Large intestine (tissue), 3 donors: Measurements from ENCODE around the gene ARMH1. TPM values are rescaled to one million over a fixed set of nuclear protein-coding genes. Genes with fewer than 3 reads are reported as not detected.

ENCODE experiments used
- DNase-seq, 2 donors: peaks; one replicate each; pipeline versions ENCODE4 v3.0.0 to v3.0.0-alpha.2; 2013
- H3K27ac ChIP-seq: one replicate; pipeline ENCODE4 v1.5.1; 2013; ENCODE audit warnings: low read length
- H3K27me3 ChIP-seq: 2 replicates; pipeline ENCODE4 v1.6.1; 2013; ENCODE audit warnings: low read length; ENCODE audit not compliant: control insufficient read depth, insufficient read depth
- H3K36me3 ChIP-seq: 2 replicates; pipeline ENCODE4 v1.6.1; 2013; ENCODE audit warnings: low read length; ENCODE audit not compliant: control insufficient read depth, insufficient read depth
- H3K4me1 ChIP-seq: one replicate; pipeline ENCODE4 v1.6.1; 2013; ENCODE audit warnings: low read length; ENCODE audit not compliant: control insufficient read depth, insufficient read depth
- H3K4me3 ChIP-seq: one replicate; pipeline ENCODE4 v1.5.1; 2013; ENCODE audit warnings: low read length
- H3K9me3 ChIP-seq: one replicate; pipeline ENCODE4 v1.6.1; 2013; ENCODE audit warnings: mild to moderate bottlenecking, low read depth, low read length, moderate library complexity; ENCODE audit not compliant: control insufficient read depth
- WGBS: methylation state at CpG from one replicate; pipeline ENCODE4 v1.1.5; 2013; ENCODE audit warnings: low lambda C conversion rate; ENCODE audit not compliant: insufficient coverage; 5-methylcytosine and 5-hydroxymethylcytosine counted together
- polyA plus RNA-seq: library from polyadenylated mRNA; unstranded; fragments of 120-200 nt; gene quantifications from one replicate; pipeline ENCODE4 v1.2.1, GENCODE V29; 2013

Gene ARMH1
- polyA plus RNA-seq, 1 donor: 2.8 TPM

DNA sequence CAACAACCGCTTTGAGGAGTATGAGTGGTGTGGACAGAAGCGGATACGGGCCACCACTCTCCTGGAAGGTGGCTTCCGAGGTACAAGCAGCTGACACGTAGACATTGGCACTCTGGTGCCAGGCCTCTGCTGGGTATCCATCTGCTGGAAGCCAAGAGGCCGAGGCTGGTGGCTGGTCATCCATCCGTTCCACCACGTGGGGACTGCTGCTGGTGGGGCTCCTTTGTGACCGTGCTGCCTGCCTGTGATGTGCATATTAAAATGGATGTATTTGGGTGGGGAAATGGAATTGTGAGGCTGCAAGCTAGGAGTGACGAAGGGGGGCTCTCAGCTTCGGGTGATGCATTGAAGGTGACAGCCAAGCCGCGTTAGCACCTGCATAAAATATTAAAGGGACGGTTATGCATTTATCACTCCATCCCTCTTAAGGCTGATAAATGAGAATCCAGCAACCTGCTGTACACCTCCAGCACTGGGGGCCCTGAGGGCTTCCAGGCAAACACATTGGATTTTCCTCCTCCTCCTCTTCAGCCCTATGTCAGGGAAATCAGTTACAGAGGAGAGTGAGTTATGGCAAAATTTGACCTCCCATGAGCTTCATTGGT is 38.3 kb upstream of the ARMH1 start:
- Histone ChIP-seq H3K27me3 (no peaks in the 10 kb centered on the region), H3K27ac (no peak overlapping the region), H3K36me3 (peaks cover 78% of the 10 kb centered on the region)

DNA sequence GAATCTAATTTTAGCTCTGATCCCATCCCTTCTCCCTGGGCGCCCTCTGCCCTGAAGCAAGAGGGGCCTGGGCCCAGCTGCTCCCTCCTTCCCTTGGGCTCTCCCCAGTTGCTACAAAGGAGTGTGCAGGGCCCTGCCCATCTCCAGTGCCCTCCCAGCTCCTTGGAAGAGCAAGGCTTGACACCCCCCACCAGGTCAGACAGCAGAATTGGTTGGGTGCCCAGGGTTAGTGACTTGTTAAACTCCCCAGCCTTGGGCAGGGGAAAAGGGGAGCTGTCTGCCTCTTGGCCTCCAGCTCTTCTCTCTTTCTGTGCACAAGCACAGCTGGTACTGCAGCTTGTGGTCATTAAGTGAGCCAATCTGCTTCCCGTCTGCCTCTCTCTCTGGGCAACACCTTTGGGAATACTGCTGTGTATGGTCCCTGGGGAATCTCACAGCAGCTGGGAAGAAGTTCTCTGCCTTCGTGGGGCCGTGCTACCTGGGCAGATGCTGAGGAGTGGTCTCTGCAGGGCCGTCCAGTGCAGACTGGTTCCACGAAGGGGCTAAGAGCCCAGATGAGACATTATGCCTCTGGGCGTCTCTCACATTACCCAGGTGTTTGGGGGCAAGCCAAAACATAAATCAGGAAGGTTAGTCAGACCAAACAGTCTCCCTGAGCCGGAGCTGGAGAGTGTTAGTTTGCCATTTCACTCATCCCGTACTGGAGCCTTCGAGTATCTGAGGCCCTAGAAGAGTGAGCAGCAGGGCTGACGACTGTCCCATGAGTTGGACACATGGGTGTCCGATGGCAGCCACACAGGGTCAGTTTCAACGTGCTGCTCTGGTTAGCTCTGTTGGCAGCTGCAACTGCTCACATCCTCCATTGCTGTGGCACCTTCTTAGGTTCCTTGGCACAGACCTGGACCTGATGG is 37.6 kb upstream of the ARMH1 start:
- no peak for DNase-seq
- Histone ChIP-seq H3K9me3 (no peaks in the 10 kb centered on the region), H3K36me3 (peaks cover 86% of the 10 kb centered on the region), H3K4me1 (peaks cover 20% of the 10 kb centered on the region), H3K27ac (no peak overlapping the region), H3K4me3 (no peak overlapping the region), H3K27me3 (no peaks in the 10 kb centered on the region)
- WGBS: no CpG with 5 or more reads among the region's 13 CpGs

More for the DNA sequence above, 38.3 kb upstream of the ARMH1 start:
- no peak overlapping the region for H3K4me3 ChIP-seq
- no peaks in the 10 kb centered on the region for H3K9me3 ChIP-seq
- peaks cover 20% of the 10 kb centered on the region for H3K4me1 ChIP-seq
- no peak for DNase-seq
- no CpG with 5 or more reads among the region's 14 CpGs for WGBS

DNA sequence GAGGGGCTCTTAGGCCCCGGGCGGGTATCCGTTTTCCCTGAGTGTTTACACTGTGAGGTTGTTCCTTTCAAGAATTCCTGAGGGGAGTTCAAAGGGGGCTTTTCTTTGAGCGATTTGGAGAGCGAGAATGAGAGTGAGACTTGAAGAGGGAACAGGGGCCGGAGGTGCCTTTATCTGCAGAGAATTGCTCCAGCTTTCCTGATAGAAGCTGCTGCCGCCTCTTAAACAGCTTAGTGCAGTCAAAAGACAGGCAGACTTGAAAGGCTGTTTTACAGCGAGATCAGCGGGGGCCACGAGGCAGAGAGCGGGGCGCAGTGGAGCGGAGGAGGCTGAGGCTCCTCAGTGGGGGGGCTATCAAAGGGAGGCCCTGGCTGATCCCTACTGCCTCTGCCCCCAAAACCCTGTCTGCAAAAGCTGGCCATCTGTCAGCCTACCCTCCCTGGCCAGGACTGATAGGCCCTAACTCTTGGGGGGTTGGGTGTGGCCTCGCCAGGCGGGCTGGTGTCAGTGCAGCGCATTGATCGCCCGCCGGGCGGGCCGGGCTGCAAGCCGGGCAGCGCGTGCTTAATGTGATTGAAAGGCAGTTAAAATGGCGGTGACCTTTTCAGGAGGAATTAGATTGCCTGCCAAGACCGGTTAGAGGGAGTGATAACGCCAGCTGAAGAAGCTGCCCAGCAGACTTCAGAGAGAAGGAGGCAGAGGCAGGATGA is 36.7 kb upstream of the ARMH1 start:
- WGBS: 52% methylated on average over 2 of the region's 27 CpGs
- no peak overlapping the region for H3K4me3 ChIP-seq
- H3K4me1 ChIP-seq: peaks cover 15% of the 10 kb centered on the region
- no peaks in the 10 kb centered on the region for H3K9me3 ChIP-seq
- no peak overlapping the region for H3K27ac ChIP-seq
- DNase-seq: no peak
- no peaks in the 10 kb centered on the region for H3K27me3 ChIP-seq
- peaks cover 95% of the 10 kb centered on the region for H3K36me3 ChIP-seq

DNA sequence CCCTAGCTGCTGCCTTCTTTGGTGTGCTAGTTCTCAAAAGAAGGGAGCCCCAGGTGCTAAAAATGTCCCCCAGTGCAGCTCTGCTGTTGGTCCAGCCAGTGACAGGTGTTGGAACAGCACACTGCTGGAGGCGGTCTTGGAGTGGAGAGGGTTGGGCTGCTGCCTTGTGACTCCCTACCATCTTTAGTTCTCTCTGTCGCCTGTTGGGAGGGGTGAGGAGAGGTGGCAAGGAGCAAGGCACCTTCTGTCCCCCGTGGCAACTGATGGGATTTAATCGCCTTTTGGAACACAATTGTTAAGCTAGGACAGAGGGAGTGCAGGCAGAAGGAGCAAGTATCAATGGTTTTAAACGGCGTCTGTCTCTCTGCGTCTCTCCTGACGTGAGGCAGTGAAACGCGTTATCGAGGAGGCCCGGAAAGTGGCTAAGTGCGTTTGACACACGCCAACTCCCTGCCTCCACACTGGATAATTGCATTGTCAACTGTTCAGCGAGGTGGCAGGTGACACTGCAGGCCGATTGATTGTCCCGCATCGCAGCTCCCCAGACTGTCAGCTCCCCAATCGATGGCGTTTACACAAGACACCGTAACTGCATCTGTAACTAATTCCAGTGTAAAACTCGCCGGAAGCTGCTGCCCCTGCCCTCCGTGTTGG is 34.2 kb upstream of the ARMH1 start:
- H3K4me1 ChIP-seq: no peaks in the 10 kb centered on the region

DNA sequence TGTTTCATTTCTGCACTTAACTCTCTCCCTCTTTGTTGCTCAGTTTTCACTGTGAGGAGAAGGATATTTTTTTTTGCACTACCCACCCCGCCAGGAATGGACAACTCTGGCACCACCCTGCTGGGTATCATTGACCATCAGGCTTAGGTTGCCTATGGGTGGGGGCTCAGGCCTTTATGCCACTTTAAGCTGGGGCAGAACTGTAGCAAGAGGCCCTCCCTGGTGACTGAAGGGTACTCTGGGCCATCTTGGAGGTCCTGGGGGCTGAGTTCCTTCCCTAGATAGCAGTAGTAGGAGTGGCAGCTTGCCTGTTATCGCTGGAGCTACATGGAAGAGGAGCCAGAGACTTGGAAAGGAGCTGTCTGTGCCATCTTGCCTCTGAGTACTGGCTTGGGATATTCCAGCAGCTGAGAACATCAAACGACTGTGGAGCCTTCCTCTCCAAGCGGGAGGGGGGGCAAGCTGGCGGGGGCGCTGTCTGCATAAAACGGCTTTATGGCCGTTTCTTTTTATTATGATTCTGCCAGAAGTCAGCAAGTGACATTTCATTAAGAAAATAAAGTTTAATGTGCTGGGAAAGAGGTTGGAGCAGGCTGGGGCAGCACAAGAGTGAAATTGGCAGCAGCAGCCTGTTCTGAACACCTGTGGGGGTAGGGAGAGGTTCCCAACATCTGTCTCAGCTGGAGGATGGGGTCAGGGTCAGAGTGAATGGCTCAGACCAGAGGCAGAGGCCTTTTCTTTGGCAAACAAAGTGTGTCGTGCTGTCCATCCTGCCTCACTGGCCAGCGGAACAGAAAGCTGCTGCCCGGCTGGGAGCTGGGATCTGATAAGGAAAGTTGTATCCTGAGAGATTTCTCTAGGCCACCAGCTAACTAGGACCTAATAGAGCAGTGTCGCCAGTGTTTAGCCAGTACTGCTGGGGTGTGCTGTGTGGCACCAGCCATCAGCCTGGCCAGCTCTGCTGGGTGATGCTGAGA is 33.1 kb upstream of the ARMH1 start:
- Histone ChIP-seq H3K4me3 (no peak overlapping the region), H3K9me3 (no peaks in the 10 kb centered on the region), H3K36me3 (peaks cover 98% of the 10 kb centered on the region), H3K27ac (no peak overlapping the region), H3K27me3 (no peaks in the 10 kb centered on the region), H3K4me1 (no peaks in the 10 kb centered on the region)
- WGBS: no CpG with 5 or more reads among the region's 12 CpGs
- DNase-seq: no peak

More for the DNA sequence above, 34.2 kb upstream of the ARMH1 start:
- 100% methylated on average over 5 of the region's 24 CpGs for WGBS
- Histone ChIP-seq H3K36me3 (peaks cover 98% of the 10 kb centered on the region), H3K4me3 (no peak overlapping the region), H3K27me3 (no peaks in the 10 kb centered on the region), H3K9me3 (no peaks in the 10 kb centered on the region), H3K27ac (no peak overlapping the region)
- no peak for DNase-seq

DNA sequence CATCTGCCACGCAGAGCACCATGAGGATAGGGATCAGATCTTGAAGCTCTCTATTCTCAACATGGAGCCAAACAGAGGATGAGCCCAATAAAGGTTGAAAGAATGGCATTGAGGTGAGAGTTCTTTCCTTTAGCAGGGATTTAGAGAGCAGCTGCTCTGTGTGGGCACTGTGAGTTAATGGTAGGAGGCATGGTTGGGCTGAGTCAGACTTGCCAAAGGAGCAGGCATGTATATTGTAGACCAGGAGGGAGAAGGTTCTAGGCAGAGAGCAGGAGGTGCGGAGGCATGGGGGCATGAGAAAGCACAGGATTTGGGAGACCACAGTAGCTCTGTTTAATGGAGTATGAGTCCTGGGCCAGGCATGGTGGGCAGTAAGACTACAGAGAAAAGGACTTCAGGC is 32.3 kb upstream of the ARMH1 start:
- WGBS: no CpG with 5 or more reads among the region's 2 CpGs
- Histone ChIP-seq H3K36me3 (peaks cover 96% of the 10 kb centered on the region), H3K9me3 (no peaks in the 10 kb centered on the region), H3K4me1 (peaks cover 8% of the 10 kb centered on the region), H3K4me3 (no peak overlapping the region), H3K27ac (no peak overlapping the region), H3K27me3 (no peaks in the 10 kb centered on the region)
- no peak for DNase-seq

DNA sequence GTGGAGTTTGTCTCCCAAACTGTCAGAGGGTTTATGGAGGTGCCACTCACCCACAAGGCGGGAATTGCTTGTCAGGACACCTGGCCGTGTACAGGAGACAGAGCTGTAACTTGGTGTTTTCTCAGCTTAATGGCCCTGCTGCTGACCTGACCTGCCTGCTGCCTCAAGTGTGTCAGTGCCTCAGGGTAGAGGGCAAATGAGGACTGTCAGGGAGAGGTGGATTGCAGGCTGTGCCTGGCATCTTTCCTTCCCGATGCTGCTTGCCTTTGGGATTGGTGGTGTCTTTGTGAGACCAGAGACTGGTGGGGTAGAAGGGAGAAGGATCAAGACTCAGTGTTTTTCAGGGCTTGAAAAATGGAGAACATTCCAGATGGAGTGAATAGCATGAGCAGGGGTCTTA is 31.6 kb upstream of the ARMH1 start:
- Histone ChIP-seq H3K4me3 (no peak overlapping the region), H3K4me1 (peaks cover 15% of the 10 kb centered on the region)

DNA sequence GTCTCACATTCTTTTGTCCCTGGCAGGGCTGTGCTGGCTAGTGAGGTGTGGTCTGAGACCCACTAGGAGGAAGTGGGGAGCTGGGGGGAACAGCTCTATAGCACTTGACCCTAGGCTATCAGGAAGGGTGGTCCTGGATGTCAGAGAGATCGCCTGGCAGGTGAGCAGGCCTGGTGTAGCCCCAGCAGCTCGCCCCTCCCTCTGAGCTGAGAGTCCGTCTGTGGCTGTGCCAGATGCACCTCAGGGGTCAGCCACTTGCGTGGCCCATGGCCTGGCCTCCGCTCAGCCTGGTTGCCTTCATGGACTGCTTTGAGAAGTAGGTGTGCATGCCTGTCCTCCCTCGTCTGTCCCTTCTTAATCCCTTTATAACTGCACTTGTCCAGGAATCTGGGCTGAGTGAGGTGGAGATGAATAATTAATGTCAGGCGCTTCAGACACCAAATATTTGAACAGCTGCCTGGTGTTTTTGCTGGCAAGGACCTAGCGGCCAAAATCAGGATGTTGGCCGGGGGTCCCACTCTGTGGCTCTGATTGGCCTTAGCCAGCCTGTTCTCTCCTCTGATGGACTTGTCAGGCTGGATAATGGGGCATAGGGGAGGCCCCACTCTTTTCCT is 30.7 kb upstream of the ARMH1 start:
- Histone ChIP-seq H3K4me1 (peaks cover 24% of the 10 kb centered on the region), H3K36me3 (peaks cover 94% of the 10 kb centered on the region), H3K27ac (no peak overlapping the region)

More for the DNA sequence above, 31.6 kb upstream of the ARMH1 start:
- Histone ChIP-seq H3K9me3 (no peaks in the 10 kb centered on the region), H3K27ac (no peak overlapping the region), H3K36me3 (peaks cover 96% of the 10 kb centered on the region), H3K27me3 (no peaks in the 10 kb centered on the region)
- no peak for DNase-seq
- WGBS: no CpG with 5 or more reads among the region's 3 CpGs

DNA sequence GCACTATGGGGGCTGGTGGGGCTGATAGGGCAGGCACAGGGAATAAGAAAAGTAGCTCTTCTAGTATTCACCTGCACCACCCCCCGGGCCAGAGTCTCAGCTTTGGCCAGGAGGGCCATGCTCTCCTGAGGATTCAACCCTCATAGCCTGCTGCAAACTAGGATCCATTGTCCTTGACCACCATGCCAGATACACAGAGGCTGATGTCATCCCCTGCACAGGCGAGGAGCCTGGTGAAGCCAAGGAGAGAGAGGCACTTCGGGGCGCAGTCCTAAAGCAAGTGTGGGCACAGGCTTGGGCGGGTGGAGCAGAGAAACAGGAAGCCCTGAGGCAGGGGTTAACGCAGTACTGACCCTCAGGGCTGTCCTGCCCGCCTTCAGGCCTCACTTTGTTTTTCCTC is 29.7 kb upstream of the ARMH1 start:
- H3K4me3 ChIP-seq: no peak overlapping the region
- H3K36me3 ChIP-seq: peaks cover 95% of the 10 kb centered on the region
- no peaks in the 10 kb centered on the region for H3K27me3 ChIP-seq
- no peak overlapping the region for H3K27ac ChIP-seq
- H3K4me1 ChIP-seq: peaks cover 34% of the 10 kb centered on the region
- WGBS: no CpG with 5 or more reads among the region's 7 CpGs
- no peaks in the 10 kb centered on the region for H3K9me3 ChIP-seq
- no peak for DNase-seq

More for the DNA sequence above, 30.7 kb upstream of the ARMH1 start:
- WGBS: no CpG with 5 or more reads among the region's 9 CpGs
- Histone ChIP-seq H3K27me3 (no peaks in the 10 kb centered on the region), H3K4me3 (no peak overlapping the region), H3K9me3 (no peaks in the 10 kb centered on the region)
- no peak for DNase-seq
